Stomach (tissue), 9 donors: ENCODE data around the gene SLC25A45. TPM values are rescaled to one million over a fixed set of nuclear protein-coding genes. Genes with fewer than 3 reads are reported as not detected.

Experiments used
- DNase-seq, 2 donors: peaks; one replicate each; pipeline versions ENCODE4 v3.0.0 to v3.0.0-alpha.2; 2013 to 2019
- H3K27ac ChIP-seq, 5 donors: fragments of 200-600 bp in 4 of 5; sonication (generic) in 4 of 5; one replicate each; pipeline ENCODE4 v1.5.1; 2013 to 2019; ENCODE audit warnings: mild to moderate bottlenecking in 1 of 5, moderate library complexity in 1 of 5
- H3K27me3 ChIP-seq, 3 donors: fragments of 200-600 bp; sonication (generic); one replicate each; pipeline ENCODE4 v1.5.1; 2017 to 2019; ENCODE audit warnings: mixed run types in 1 of 3
- H3K36me3 ChIP-seq, 4 donors: fragments of 200-600 bp; sonication (generic); 1 replicate in 3 of 4; 2 replicates in 1 of 4; pipeline ENCODE4 v1.5.1; 2016 to 2019
- H3K4me1 ChIP-seq, 4 donors: fragments of 200-600 bp; sonication (generic); one replicate each; pipeline ENCODE4 v1.5.1; 2016 to 2019
- H3K4me3 ChIP-seq, 4 donors: fragments of 200-600 bp; sonication (generic) in 3 of 4; one replicate each; pipeline ENCODE4 v1.5.1; 2016 to 2019; ENCODE audit warnings: mild to moderate bottlenecking in 1 of 4
- H3K9me3 ChIP-seq, 4 donors: fragments of 200-600 bp; sonication (generic); one replicate each; pipeline ENCODE4 v1.5.1; 2016 to 2019
- CTCF ChIP-seq, 7 experiments: fragments of 450-650 bp in 4 of 7; fragments of 200-600 bp in 3 of 7; sonication (generic) in 3 of 7; IDR thresholded peaks; one replicate each; pipeline ENCODE4 v1.5.1; 2016 to 2019; ENCODE audit warnings: antibody characterized with exemption in 7 of 7, control low read depth in 2 of 7, mild to moderate bottlenecking in 1 of 7
- EP300 ChIP-seq: sonication (generic); formaldehyde crosslinking; IDR thresholded peaks from one replicate; pipeline ENCODE4 v1.6.1; 2017; ENCODE audit warnings: antibody characterized with exemption
- POLR2A ChIP-seq, 4 donors: fragments of 450-650 bp; IDR thresholded peaks; one replicate each; pipeline ENCODE4 v1.6.1; 2016; ENCODE audit warnings: antibody characterized with exemption in 4 of 4, control low read depth in 2 of 4, mild to moderate bottlenecking in 1 of 4, moderate library complexity in 1 of 4
- POLR2AphosphoS5 ChIP-seq, 3 donors: sonication (generic); formaldehyde crosslinking; IDR thresholded peaks; one replicate each; pipeline ENCODE4 v1.6.1; 2016; ENCODE audit warnings: antibody characterized with exemption in 3 of 3
- WGBS, 5 donors: extraction: QIAGEN DNeasy Blood & Tissue Kit in 3 of 5; methylation state at CpG; one replicate each; pipeline versions ENCODE4 v1.1.5 to v1.1.7; 2013 to 2018; 5-methylcytosine and 5-hydroxymethylcytosine counted together
- intact Hi-C: fragments of 100-400 bp; cut with DNase I; formaldehyde crosslinking; loops from one replicate; pipeline ENCODE4 v1.15.1; 2023; ENCODE audit warnings: low total_unique reads
- polyA plus RNA-seq, 3 donors: library from polyadenylated mRNA; stranded (reverse); fragments of 200-250 nt; gene quantifications; one replicate each; pipeline ENCODE4 v1.2.3, GENCODE V29; 2013
- total RNA-seq, 5 donors: library from RNA; depleted of rRNA; stranded (reverse); fragments of >200 nt; gene quantifications; one replicate each; pipeline versions ENCODE4 v1.1.0 to v1.2.3, GENCODE V29; 2014 to 2016
- donor health status: healthy with polysubstance abuse.
- donor health status: Bipolar disorder and iron deficiency.
- donor health status: healthy.

The SLC25A45 gene
- total and polyA plus RNA-seq, 8 donors: 1.2 to 101 (median 2.7) TPM

- H3K9me3 ChIP-seq: no peaks in the 10 kb centered on the region
- H3K27ac ChIP-seq: no peak overlapping the region
- 88 to 96% (median 91%) methylated on average over 13 of the region's 13 CpGs for WGBS, 5 donors
- peaks cover 0 to 9% (median 1%) of the 10 kb centered on the region in 4 donors for H3K4me1 ChIP-seq
- H3K27me3 ChIP-seq: no peaks in the 10 kb centered on the region
- DNase-seq: no peak
- peaks cover 57 to 97% (median 95%) of the 10 kb centered on the region in 4 donors for H3K36me3 ChIP-seq
- intact Hi-C loops: no loop called here
- H3K4me3 ChIP-seq: no peak overlapping the region
- no peak for TF ChIP-seq POLR2AphosphoS5 (IDR thresholded peaks at IDR 0.05)
Measured at GRCh38 chr11:65399249-65399648, 16.8 kb upstream of the SLC25A45 start.

- 82 to 90% (median 86%) methylated on average over 12 to 16 of the region's 16 CpGs for WGBS, 5 donors
- H3K27me3 ChIP-seq: no peaks in the 10 kb centered on the region
- H3K4me3 ChIP-seq: no peak overlapping the region
- DNase-seq: no peak
- intact Hi-C loops: no loop called here
- peaks cover 59 to 97% (median 95%) of the 10 kb centered on the region in 4 donors for H3K36me3 ChIP-seq
- TF ChIP-seq CTCF (IDR thresholded peaks at IDR 0.05) (no peak), EP300 (no peak), POLR2AphosphoS5 (IDR thresholded peaks at IDR 0.05) (no peak), POLR2A (IDR thresholded peaks at IDR 0.05) (no peak)
- no peak overlapping the region for H3K27ac ChIP-seq
- H3K4me1 ChIP-seq: peaks cover 0 to 1% (median 0%) of the 10 kb centered on the region in 4 donors
- H3K9me3 ChIP-seq: no peaks in the 10 kb centered on the region
Measured at GRCh38 chr11:65398362-65398910, 16.0 kb upstream of the SLC25A45 start.

- DNase-seq: no peak
- no peak overlapping the region for H3K27ac ChIP-seq
- WGBS, 5 donors: 88 to 93% (median 90%) methylated on average over 29 to 38 of the region's 38 CpGs
- H3K4me3 ChIP-seq: no peak overlapping the region
- no peaks in the 10 kb centered on the region for H3K27me3 ChIP-seq
- peaks cover 60 to 100% (median 99%) of the 10 kb centered on the region in 4 donors for H3K36me3 ChIP-seq
- intact Hi-C loops: no loop called here
- H3K4me1 ChIP-seq: peaks cover 0 to 4% (median under 1%) of the 10 kb centered on the region in 4 donors
- H3K9me3 ChIP-seq: no peaks in the 10 kb centered on the region
- TF ChIP-seq POLR2A (IDR thresholded peaks at IDR 0.05): no peak
- no peak for TF ChIP-seq CTCF (IDR thresholded peaks at IDR 0.05)
- no peak for TF ChIP-seq EP300
- TF ChIP-seq POLR2AphosphoS5 (IDR thresholded peaks at IDR 0.05): no peak
Measured at GRCh38 chr11:65396769-65397745, 14.6 kb upstream of the SLC25A45 start.

- no peaks in the 10 kb centered on the region for H3K9me3 ChIP-seq
- H3K4me1 ChIP-seq: peaks cover under 1 to 14% (median 7%) of the 10 kb centered on the region in 4 donors
- no peaks in the 10 kb centered on the region for H3K27me3 ChIP-seq
- intact Hi-C loops: no loop called here
- DNase-seq: no peak
- 84 to 94% (median 93%) methylated on average over 10 to 15 of the region's 15 CpGs for WGBS, 5 donors
- no peak overlapping the region for H3K27ac ChIP-seq
- no peak overlapping the region for H3K4me3 ChIP-seq
- TF ChIP-seq POLR2A (IDR thresholded peaks at IDR 0.05) (no peak), CTCF (IDR thresholded peaks at IDR 0.05) (no peak), EP300 (no peak), POLR2AphosphoS5 (IDR thresholded peaks at IDR 0.05) (no peak)
- H3K36me3 ChIP-seq: peaks cover 64 to 100% (median 97%) of the 10 kb centered on the region in 4 donors
Measured at GRCh38 chr11:65395961-65396530, 13.6 kb upstream of the SLC25A45 start.
